GM12875 (cell line): Measurements from ENCODE around the gene ARPIN.
"Not testable (repeated sequence)": the region's sequence is repeated elsewhere in the genome, so short reads cannot be mapped to it uniquely, and the experiment has no call there.

Experiments
- H3K4me3 ChIP-seq: one replicate; pipeline ENCODE4 v1.5.1; 2011; ENCODE audit warnings: low read depth, low read length, control low read depth
- CTCF ChIP-seq: IDR thresholded peaks from 2 replicates; pipeline ENCODE4 v1.5.1; 2011; ENCODE audit warnings: low read depth, mild to moderate bottlenecking, control low read depth, inconsistent platforms, low read length, moderate library complexity, borderline replicate concordance; ENCODE audit not compliant: insufficient read depth

ARPIN gene

GRCh38 chr15:89860431-89860830 is 52.3 kb downstream of the ARPIN start:
- TF ChIP-seq CTCF, result no peak
- no peak overlapping the region for H3K4me3 ChIP-seq

GRCh38 chr15:89858661-89859458 is 53.9 kb downstream of the ARPIN start:
- TF ChIP-seq CTCF, result no peak
- H3K4me3 ChIP-seq, result no peak overlapping the region

GRCh38 chr15:89857673-89858072 is 55.1 kb downstream of the ARPIN start:
- no peak overlapping the region for H3K4me3 ChIP-seq
- TF ChIP-seq CTCF, result no peak

- TF ChIP-seq CTCF, result no peak
Measured at GRCh38 chr15:89855948-89856347, 56.8 kb downstream of the ARPIN start.

GRCh38 chr15:89854863-89855262 is 57.9 kb downstream of the ARPIN start:
- H3K4me3 ChIP-seq, result not testable (repeated sequence)

More at GRCh38 chr15:89855948-89856347, 56.8 kb downstream of the ARPIN start:
- no peak overlapping the region for H3K4me3 ChIP-seq

- no peak overlapping the region for H3K4me3 ChIP-seq
- no peak for TF ChIP-seq CTCF
Measured at GRCh38 chr15:89852342-89852995, 60.3 kb downstream of the ARPIN start.

GRCh38 chr15:89851673-89852341 is 60.9 kb downstream of the ARPIN start:
- H3K4me3 ChIP-seq, result no peak overlapping the region
- no peak for TF ChIP-seq CTCF
